ELF-1 (cell line): ENCODE measurements around the gene IRF2BPL.

Experiments
- DNase-seq: peaks from one replicate; pipeline ENCODE4 v3.0.0-alpha.2; 2016; ENCODE audit warnings: low read depth, low spot score

The IRF2BPL gene

DNA sequence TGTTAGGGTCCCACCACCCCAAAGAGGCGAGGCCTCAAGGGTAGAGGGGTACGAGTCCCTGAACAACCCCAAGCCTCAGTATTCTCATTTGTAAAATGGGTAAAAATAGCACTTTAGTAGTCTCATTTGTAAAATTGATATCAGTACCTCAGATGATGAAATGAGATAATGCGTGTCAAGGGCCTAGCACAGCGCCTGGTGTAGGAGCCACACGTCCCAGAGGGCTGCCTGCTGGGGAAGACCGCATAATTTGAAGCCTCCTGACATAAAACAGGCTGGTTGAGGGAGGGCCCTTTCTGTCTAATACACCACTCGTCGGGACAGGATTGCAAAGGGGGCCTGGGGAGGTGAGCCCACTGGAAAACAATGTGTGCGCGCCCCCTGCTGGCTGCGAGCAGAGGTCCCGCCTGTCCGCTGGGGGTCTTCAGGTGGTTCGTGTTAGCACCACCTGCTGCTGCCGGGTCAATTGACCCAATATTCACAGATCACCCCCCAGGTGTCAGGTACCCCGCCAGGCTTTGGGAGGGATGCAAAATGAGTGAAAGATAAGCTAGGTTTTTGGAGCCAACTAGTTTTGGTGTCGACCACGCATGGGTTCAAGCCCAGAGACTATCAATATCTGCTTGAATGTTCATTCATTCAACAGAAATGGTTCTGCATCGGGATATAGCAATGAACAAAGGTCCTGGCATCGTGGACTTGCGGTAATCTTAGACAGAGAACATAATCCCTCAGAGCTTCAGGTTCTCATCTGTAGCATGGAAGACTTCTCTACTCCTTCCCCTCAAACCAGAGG lies 24.7 kb upstream of the IRF2BPL start:
- DNase-seq: peak; percentile 95

DNA sequence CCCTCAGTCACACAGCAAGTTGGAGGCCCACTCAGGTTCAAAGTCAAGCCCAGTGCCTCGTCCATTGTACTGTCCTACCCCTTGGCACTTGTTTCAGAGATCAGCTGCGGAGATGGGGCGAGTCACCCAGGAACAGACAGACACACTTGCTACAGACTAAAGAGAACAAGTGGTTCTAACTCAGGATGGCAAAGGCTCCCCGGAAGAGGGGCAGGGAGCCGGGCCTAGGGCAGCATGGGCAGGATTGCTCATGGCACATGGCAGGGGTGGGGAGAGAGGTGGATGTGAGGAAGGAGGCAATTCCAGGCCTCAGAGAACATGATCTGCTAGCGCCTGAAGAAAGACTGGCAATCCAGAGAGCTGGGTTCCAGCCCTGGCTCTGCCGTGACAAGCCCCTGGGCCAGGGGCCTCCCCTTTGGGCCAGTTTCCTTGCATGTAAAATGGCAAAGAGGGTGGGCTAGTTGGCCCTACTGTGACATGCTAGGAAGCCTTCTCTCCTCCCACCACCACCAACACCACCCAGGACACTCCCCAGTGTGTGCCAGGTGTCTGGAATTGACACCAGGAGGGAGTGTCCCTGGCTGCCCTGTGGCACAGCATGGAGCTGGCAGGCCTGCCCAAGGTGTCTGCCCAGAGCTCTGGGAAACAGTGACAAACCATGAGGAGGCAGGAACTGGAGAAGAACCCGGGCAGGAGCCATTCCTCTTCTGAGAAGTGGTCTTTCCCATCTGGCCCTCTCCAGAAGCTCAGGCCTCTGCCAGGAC lies 24.0 kb upstream of the IRF2BPL start:
- DNase-seq: no peak

DNA sequence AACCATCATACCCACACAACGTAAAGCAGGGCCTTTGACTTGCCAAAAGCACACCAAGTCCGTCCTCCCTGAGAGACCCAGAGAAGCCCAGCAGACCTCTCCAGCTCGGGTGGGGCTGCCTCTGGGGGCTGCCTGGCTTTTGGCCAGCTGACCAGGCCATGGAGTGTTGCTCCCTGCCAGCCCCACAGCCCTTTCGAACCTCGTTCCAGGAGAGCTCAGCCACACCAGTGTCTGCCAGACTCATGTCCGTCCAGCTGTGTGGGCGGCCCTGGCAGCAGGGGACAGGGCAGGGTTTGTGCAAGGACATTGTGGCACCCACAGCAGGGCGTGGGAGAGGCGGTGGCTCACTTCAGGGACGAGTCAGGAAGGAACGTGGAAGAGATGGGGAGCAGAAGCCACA lies 22.6 kb upstream of the IRF2BPL start:
- DNase-seq: no peak

DNA sequence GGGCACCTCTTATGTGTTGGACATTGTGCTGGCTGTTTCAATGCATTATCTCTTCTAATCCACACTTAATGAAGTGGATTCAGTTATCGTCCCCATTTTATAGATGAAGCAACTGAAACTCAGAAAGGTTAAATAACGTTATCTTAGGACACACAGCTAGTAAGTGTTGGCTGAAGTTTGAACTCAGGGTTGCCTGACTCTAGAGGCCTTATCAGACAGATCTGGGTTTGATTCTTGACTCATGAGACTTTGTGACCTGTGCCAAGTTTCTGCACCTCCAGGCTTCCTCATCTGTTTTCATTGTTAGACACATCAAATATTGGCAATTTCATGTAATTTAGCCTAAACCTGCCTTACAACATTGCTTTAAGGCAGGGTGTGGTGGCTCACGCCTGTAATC lies 18.2 kb upstream of the IRF2BPL start:
- DNase-seq: no peak

DNA sequence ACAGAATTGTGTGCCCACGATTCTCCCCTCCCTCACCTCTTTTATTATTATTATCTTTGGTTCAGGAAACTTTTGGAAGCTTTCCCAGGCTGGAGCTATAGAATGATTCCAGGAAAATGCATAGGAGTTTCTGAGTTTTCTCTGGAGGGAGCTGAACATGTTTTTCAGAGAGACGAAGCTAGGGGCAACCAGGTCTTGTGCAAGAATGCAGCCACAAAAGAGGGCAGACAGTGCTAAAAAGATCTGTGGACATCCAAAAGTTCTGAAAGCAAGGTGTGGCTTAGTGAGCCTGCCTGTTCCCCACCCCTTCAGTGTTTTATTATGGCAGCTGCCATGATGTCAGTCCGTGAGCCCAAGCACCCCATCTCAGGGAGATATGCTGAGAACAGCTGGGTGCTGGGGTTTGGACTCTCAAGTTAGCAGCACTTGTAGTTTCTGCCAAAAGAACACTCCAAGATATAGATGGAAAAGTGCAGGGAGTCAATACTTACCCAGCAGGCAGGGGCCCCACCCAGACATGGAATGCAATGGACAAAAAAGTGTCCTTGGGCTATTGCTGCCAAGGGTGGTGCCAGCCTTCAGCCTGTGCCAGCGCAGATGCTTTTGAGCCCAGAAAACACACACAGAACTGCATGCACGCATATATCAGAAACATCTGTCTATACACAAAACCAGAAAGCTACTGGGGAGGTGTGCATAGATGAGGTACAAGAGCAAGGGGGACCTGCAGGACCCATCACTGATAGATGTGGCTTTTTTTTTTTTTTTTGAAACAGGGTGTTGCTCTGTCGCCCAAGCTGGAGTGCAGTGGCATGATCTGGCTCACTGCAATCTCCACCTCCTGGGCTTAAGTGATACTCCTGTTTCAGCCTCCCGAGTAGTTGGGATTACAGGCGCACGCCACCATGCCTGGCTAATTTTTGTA lies 17.0 kb upstream of the IRF2BPL start:
- DNase-seq: no peak

DNA sequence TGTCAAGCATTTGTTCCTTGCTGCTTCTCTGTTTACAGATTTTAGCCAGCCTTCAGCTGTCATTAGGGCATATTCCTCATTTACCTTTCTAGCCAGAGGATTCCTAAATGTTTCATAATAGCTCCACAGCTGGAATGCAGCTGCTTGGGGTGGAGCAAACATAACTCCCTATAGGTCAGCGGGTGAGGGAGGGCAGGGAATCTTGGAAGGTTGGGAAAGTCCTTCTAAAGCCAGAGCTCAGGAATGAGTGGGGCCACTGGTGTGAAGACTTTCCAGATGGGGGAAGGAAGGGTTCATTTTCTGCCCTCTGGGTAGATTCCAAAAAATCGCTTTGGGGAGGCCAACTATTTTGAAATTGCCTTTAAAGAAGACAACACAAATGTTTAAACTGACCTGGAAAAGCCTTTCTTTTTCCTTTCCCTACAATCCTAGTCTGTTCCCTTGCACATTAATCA lies 16.3 kb upstream of the IRF2BPL start:
- DNase-seq: peak; percentile 28

DNA sequence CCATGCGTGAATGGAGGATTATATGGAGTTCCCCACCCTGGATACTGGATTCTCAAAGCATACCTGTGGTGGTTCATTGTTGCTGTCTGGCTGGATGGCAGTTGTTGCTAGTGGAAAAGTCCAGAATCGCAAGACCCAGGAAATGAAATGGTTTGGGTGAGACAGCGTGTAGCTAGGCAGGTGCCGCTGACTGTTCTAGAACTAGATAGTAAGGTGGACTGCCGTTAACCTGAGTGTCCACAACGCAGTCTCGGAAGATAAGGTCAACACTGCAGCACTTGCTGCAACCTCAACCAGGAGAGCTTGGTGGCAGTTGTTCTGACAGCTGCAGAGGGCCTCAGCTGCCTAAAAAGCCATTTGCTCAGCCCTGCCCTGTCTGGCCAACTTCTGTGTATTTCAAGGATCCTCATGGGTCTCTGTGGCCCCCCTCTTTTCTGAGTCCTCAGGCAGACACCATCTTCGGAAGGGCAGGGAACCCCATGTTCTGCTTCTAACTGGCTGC lies 15.5 kb upstream of the IRF2BPL start:
- peak; percentile 24 for DNase-seq

DNA sequence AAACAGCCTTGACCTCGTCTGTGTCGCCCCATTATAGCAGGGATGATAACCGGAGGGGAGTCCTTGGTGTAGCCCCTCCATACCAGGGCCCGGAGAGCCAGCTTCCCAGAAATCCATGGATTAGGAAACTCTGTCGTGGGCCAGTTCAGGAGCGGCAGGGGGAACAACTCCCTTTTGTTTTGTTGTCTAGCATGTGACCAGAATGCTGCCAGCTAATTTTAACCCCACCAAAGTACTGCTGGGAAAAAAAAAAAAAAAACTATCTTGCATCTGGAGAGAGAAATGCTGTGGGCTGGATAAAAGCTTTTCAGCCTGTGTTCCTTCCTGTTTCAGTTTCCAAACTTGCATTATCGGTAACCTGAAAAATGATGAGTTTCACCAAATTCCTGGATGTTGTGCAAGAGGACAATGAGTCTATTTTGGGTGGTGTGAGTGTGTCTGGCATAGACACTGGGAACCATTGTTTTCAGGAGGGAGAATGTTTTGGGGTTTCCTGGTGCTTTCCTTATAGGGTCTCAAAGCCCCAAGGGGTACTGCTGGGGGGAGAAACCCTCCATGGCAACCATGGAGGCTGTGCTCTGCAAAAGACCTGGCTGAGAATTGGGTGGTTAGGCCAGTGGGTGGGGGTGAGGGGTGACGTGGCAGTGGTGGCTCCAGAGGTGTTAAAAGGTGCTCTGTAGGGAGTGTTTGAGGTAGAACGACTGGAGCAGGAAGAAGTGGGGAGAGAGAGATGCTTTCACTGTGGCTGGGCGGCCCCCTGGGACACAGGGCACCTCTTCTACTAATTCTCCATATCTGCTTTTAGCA lies 14.9 kb upstream of the IRF2BPL start:
- no peak for DNase-seq

DNA sequence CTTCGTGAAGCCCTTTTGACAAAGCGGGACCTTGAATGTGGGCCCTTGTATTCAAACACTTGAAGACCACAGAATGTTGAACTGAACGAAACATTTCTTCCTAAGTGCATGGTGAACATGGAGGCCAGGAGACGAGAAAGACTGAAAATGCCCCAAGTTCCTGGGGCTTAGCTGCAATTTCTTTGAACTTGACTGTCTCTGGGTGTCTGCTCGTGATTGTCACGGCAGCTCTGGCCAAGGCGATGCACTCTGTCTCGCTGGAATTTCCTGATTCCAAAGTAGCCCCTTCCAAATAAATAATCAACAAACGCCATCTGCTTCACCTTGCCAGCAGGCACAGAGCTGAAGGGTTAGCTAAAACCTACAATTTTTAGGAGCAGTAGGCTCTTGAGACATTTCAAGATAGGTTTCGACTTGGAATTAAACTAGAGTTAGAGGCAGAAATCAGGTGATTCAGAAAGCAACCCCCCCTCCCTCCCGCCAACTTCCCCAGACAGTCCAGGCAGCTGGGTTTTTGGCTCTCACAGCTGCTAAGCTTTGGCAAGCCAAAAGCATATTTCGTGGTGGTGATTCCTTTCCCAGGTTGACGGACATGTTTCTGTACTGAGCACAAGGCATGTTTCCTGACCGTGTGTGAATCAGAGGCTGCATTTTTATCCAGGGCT lies 13.5 kb upstream of the IRF2BPL start:
- DNase-seq: no peak

DNA sequence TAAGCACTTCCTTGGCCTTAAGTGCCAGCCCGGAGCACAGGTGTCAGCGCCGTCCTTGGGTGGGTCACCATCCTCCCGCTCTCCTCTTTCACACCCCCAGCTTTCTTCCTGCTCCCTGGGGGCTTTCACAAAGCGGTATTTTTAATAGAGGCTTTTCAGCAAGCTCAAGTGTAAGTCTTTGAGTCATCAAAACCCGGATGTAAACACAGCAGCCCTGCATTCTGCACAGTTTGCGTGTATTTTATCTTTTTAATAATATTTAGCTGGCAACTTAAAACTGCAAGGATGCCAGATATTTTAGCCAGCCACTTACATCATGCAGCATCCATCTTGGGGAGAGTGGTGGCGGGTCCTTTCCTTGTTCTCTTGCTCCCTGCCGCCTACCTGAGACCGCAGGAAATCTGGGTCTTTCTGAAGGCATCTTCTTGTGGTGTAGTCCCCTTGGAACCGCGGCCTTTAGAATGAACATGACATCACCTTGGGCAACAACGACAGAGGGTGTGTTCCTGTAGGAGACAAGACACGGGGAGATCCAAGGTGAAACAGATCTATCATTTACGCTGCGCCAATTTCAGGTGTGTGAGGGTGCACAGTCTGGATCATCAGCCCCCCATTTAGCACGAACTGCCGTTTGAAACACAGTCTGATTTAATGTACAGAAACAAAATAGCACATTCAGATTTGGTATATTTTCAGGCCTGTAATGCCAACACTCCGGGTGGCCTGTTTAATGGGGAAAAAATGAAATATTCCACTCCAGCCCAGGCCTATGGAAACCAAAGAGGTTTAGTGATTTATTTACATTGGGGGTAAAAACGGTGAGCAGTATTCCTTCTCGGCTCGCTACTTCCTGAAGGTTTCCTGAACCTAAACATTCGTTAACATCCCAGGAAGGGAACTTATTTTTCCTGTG lies 12.5 kb upstream of the IRF2BPL start:
- no peak for DNase-seq

DNA sequence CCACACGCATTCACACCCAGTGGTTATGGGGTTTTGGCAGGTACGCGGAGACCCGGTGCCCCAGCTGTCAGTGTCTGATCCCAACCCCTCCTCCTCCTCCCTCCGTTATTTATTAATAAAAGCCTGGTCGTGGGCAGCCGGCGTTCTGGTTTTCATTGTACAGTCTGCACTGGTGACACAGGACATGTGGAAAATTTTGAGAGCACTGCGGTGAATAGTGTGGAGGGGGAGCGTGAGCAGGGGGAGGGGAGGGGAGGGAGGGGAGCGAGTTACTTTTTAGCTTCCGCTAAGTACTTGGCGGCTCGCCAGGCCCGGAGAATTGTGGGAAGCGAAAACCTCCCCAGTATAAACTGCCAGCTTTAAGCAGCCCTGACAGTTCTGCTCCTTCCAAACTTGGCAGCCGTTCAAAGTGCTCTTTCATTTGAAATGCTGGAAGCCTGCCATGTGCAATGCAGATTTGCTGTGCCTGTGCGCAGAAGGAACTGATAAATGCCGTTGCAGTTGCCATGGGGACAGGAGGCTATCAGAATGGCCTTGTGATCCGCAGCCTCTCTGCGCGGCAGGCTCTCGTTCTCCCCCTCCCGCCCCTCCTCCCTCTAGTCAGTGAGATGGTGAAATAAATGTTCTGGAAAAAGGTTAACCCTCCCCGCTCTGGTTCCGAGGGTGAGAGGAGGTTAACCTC lies 11.7 kb upstream of the IRF2BPL start:
- DNase-seq: peak; percentile 74

DNA sequence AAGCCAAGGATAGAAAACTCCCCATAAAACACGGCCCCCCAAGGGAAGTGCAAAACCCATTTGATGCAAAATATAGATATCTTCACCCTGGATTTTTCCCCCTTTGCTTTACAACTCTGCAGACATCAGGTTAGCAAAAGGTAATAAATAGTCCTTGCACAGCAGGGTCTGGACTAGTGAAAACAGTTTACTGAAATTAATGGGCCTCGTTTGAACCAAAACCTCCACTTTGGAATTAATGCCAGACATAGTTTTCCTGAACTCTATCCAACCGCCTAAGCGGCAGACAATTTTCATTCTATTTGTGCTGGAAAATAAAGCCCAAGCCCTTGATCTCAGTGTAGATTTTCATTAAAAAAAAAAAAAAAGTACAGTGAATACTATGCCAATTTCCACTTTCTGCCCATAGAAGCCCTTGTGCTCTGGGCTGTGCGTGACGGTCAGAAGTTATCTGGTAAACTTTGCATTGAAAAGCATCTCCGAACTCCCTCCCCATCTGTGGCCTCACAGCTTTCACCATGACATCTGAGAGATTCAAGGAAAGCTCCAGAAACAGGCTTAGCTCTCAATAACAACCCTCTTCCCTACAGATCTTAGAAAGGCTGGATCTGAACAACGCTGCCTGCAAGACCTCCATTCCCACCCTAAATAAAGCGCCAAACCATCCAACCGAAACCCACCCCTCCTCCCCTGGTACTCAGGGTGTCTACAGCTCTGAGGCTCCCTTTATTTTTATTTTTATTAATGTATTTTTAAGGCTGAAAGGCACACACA lies 11.0 kb upstream of the IRF2BPL start:
- DNase-seq: no peak

DNA sequence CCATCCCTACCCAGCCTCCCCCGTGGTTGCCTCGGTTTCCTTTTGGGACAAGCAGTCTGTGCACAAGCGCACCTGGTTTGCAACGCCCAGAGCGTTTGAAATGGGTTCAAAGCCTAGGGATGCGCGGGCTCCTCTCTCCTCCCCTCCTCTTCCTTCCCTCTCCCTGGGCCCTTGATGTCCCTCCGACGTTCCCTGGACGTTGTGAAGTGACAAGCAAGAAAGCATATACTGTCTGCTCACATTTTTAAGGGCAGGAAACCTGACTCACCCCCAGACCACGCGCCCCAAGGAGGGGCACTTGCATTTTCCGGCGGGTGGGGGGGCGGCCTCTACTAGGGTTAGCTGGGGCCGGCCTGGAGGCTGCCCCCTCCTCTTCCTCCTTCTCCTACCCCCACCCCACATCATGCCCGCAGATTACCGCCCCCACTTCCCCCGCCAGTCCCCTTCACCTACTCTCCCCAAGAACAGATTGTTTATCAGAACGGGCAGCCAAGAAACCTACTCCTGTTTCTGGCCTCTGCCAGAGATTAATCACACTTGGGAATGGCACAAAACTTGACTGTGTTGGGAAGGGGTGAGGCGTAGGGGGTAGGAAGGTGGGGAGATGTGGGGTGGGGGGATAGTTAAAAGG lies 9.5 kb upstream of the IRF2BPL start:
- DNase-seq: no peak

DNA sequence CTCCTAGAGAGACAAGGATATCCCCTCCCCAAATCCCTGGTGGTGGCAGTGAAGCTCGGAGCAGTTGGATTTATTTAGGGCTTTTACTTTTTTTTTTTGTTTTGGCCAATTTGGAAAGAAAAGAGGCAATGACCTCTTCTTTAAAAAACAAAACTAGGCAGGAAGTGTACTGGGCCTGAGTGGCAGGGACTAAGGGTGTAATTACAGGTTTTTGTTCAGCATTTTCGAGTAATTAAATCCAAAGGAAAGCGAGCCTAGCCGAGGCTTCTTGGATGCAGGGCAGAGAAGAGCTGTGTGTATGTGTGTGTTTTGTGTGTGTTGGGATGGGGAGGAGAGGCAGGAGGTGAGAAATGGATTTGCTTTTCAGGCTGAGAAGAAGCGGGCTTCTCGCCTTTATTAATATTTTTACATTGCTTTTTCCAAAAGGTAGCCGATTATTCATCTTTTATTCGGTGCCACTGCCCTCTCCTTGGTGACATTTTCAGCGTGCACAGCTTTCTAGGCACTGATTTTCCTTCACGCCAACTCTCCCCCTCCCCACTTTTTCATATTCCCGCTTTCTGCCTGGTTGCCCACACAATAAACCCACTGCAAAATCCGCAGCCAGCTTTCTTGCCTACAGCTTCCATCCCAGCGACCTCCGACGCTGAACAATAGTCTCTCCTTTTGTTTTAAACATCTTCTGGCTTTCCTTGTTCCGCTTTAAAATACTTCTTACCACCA lies 8.9 kb upstream of the IRF2BPL start:
- no peak for DNase-seq

DNA sequence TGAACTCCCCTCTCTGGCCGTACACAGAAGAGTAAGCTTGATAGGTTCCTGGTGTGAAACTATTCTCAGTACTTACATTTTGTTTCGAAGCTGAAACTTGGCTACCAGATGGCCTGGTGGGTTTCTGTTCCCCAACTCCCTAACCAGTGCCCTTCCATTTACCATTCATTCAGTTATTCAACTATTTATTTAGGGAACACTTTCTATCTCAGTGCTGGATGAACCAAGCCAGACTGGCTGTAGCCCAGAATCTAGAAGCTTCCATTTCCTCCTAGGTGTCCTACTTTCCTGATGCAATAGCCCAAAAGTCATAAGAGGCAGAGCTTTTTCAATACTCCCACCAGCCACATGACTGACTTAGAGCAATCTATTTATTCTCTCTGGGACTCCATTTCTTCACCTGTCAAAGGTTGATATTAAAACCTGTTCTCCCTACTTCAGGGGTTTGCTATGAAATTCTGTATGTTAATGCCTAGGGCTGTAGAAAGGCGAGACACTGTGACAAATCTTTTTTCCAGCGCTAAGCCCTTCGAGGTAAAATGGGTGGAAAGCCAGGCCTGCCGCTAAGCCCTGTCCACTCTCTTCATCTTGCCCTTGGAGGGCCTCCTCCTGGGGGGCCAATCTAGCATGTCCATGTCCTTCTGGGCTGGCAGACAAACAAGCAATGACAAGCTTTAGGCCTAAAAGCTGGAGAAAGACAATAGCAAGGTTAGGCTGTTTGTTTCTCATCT lies 8.1 kb upstream of the IRF2BPL start:
- no peak for DNase-seq

DNA sequence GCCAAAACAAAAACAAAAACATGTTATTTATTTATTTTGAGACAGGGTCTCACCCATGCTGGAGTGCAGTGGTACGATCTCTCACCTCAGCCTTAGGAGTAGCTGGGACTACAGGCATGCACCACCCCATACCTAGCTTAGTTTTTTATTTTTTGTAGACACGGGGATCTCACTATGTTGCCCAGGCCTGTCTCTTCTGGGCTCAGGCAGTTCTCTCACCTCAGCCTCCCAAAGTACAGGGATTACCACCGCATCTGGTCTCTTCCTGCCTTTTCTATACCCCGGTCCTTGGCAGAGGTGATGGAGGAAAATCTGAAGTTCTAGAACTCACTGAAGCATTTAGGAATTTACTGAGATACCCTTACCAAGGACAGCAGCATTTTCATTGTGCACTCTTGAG lies 6.8 kb upstream of the IRF2BPL start:
- no peak for DNase-seq
